PC-3 (cell line): ENCODE results near the gene GPRC5D. TPM values are rescaled to one million over a fixed set of nuclear protein-coding genes. Genes with fewer than 3 reads are reported as not detected.
A peak's percentile ranks its signal among the peaks of the same experiment; 100 is the strongest.

Experiments used
- ATAC-seq: fragments of 200-7000 bp; cut with Tn5 transposase; 2 replicates; pipeline ENCODE4 v1.9.1; 2020; ENCODE audit warnings: mild to moderate bottlenecking, moderate library complexity
- BruUV-seq: library from RNA; stranded (reverse); fragments of 400-500 nt; replicated peaks from 2 replicates; lab custom pipeline; 2021; lab: Mats Ljungman, UMichigan
- CTCF ChIA-PET: fragments of 300-600 bp; sonication (Branson Sonifier 250); formaldehyde crosslinking; loops from one replicate; lab custom pipeline; 2022; ENCODE audit warnings: antibody characterized with exemption; lab: Charles Lee
- POLR2A ChIA-PET: fragments of 300-600 bp; sonication (Branson Sonifier 250); formaldehyde crosslinking; loops from one replicate; lab custom pipeline; 2022; ENCODE audit warnings: antibody characterized with exemption; ENCODE audit not compliant: unreplicated experiment; lab: Charles Lee
- DNase-seq: peaks from one replicate; pipeline ENCODE4 v3.0.0-alpha.2; 2015
- H2AFZ ChIP-seq: fragments of 300-600 bp; sonication (generic); 2 replicates; pipeline ENCODE4 v1.6.0; 2016; ENCODE audit warnings: antibody characterized with exemption, low read length
- H3F3A ChIP-seq: fragments of 300-600 bp; sonication (generic); one replicate; pipeline ENCODE4 v1.6.0; 2017; ENCODE audit warnings: antibody characterized with exemption, low read length, control low read depth, mild to moderate bottlenecking; ENCODE audit not compliant: unreplicated experiment
- H3K27ac ChIP-seq: fragments of 300-600 bp; sonication (generic); 2 replicates; pipeline ENCODE4 v1.5.1; 2016; ENCODE audit warnings: mild to moderate bottlenecking, low read length
- H3K27me3 ChIP-seq: fragments of 300-600 bp; sonication (generic); 2 replicates; pipeline ENCODE4 v1.6.1; 2016; ENCODE audit warnings: low read length, mixed read lengths
- H3K36me3 ChIP-seq: fragments of 300-600 bp; sonication (generic); 2 replicates; pipeline ENCODE4 v1.6.1; 2016; ENCODE audit warnings: low read depth, mixed run types, low read length, mixed read lengths
- H3K4me1 ChIP-seq: fragments of 300-600 bp; sonication (generic); 2 replicates; pipeline ENCODE4 v1.5.1; 2016; ENCODE audit warnings: low read length; ENCODE audit not compliant: insufficient read depth
- H3K4me2 ChIP-seq: fragments of 300-600 bp; sonication (generic); 2 replicates; pipeline ENCODE4 v1.6.0; 2016; ENCODE audit warnings: low read length
- H3K4me3 ChIP-seq: fragments of 300-600 bp; sonication (generic); 2 replicates; pipeline ENCODE4 v1.5.1; 2016; ENCODE audit warnings: mild to moderate bottlenecking, low read length, mixed read lengths
- H3K79me2 ChIP-seq: fragments of 300-600 bp; sonication (generic); 2 replicates; pipeline ENCODE4 v1.6.1; 2017; ENCODE audit warnings: low read length, mixed read lengths
- H3K9ac ChIP-seq: fragments of 300-600 bp; sonication (generic); 2 replicates; pipeline ENCODE4 v1.6.0; 2016; ENCODE audit warnings: mild to moderate bottlenecking, low read length
- H3K9me2 ChIP-seq: fragments of 300-600 bp; sonication (generic); replicated peaks from 2 replicates; pipeline ENCODE4 v1.6.1; 2016; ENCODE audit warnings: mixed run types, low read length, mixed read lengths
- H3K9me3 ChIP-seq: fragments of 300-600 bp; sonication (generic); 2 replicates; pipeline ENCODE4 v1.6.1; 2016; ENCODE audit warnings: low read length, mixed read lengths
- H4K20me1 ChIP-seq: fragments of 300-600 bp; sonication (generic); 2 replicates; pipeline ENCODE4 v1.6.1; 2016; ENCODE audit warnings: low read length, mixed read lengths
- EZH2 ChIP-seq: fragments of 300-600 bp; sonication (generic); IDR thresholded peaks from one replicate; pipeline ENCODE4 v1.6.1; 2017; ENCODE audit warnings: antibody characterized with exemption, mild to moderate bottlenecking, low read length; ENCODE audit not compliant: unreplicated experiment
- EZH2phosphoT487 ChIP-seq: fragments of 300-600 bp; sonication (generic); IDR thresholded peaks from 2 replicates; pipeline ENCODE4 v1.6.1; 2018; ENCODE audit warnings: mild to moderate bottlenecking, antibody characterized with exemption, low read length, borderline replicate concordance
- intact Hi-C: fragments of 100-400 bp; cut with micrococcal nuclease; formaldehyde crosslinking; loops from 2 replicates; pipeline ENCODE4 v1.9.0; 2023
- total RNA-seq: library from RNA; depleted of rRNA; stranded (reverse); fragments of >200 nt; gene quantifications from 2 replicates; pipeline ENCODE4 v1.2.3, GENCODE V29; 2014
- TF ChIP-seq, protein P1 (sequence below): fragments of 300-600 bp; sonication (generic); conservative IDR thresholded peaks from 2 replicates; pipeline ENCODE4 v1.5.1; 2017; ENCODE audit warnings: antibody characterized with exemption, low read depth, mild to moderate bottlenecking, low read length

Gene GPRC5D
- total RNA-seq, 1 experiment from 2014 or later = not detected

DNA sequence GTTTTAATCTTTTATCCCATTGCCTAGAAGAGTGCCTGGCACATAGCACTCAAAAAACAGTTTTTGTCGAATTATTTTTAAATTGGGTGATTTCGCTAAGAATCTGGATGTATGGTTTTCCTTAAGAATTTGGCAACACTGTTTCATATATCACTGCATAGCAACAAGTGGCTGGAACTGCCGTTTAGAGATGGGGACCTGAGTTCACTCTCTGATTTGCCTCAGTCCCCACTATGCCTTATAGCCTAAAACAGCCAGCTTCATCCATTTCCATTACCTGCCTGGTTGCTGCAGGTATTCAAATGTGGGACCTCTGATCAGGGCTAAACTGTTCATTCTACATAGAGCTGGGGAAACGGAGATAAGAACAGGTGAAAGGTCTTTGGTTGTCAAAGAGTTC lies 46.3 kb upstream of the GPRC5D start:
- CTCF ChIA-PET = no interaction called here

DNA sequence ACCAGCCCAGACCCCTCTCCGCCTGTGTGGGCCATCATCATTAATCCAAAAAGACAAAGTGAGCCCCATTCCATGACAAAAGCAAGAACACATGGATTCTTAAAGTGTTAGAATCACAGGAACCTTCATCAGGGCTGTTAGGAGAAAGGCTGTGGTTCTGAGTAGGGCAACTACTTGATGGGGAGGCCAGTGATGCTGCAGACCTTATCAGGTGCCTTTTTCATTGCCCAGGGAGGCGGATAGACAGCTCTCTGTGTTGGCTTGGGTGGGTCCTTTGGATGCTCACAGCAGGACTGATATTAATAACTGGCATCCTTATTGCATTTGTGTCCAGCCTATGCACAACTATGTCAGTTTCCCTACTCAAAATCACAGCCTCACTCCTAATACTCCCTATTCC lies 45.8 kb upstream of the GPRC5D start:
- no peaks in the 10 kb centered on the region for H3K9me2 ChIP-seq
- no peak overlapping the region for H3K9ac ChIP-seq
- ATAC-seq (no peak), DNase-seq (no peak)
- H3K36me3 ChIP-seq = no peaks in the 10 kb centered on the region
- no peak overlapping the region for H2AFZ ChIP-seq
- no peaks in the 10 kb centered on the region for H3F3A ChIP-seq
- no peak overlapping the region for H3K4me2 ChIP-seq
- peaks cover 71% of the 10 kb centered on the region for H3K79me2 ChIP-seq
- H3K27me3 ChIP-seq = no peaks in the 10 kb centered on the region
- CTCF ChIA-PET = no interaction called here
- BruUV-seq = no TSS peak
- POLR2A ChIA-PET = no interaction called here
- H3K4me1 ChIP-seq = peaks cover 19% of the 10 kb centered on the region
- H3K9me3 ChIP-seq = no peaks in the 10 kb centered on the region
- TF ChIP-seq, protein P1, sequence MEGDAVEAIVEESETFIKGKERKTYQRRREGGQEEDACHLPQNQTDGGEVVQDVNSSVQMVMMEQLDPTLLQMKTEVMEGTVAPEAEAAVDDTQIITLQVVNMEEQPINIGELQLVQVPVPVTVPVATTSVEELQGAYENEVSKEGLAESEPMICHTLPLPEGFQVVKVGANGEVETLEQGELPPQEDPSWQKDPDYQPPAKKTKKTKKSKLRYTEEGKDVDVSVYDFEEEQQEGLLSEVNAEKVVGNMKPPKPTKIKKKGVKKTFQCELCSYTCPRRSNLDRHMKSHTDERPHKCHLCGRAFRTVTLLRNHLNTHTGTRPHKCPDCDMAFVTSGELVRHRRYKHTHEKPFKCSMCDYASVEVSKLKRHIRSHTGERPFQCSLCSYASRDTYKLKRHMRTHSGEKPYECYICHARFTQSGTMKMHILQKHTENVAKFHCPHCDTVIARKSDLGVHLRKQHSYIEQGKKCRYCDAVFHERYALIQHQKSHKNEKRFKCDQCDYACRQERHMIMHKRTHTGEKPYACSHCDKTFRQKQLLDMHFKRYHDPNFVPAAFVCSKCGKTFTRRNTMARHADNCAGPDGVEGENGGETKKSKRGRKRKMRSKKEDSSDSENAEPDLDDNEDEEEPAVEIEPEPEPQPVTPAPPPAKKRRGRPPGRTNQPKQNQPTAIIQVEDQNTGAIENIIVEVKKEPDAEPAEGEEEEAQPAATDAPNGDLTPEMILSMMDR = no peak
- no peak for TF ChIP-seq EZH2
- H3K4me3 ChIP-seq = no peak overlapping the region
- H4K20me1 ChIP-seq = no peaks in the 10 kb centered on the region
- H3K27ac ChIP-seq = no peak overlapping the region
- intact Hi-C loops = no loop called here

More for the DNA sequence above, 46.3 kb upstream of the GPRC5D start:
- DNase-seq = no peak
- H3K4me3 ChIP-seq = peak overlapping the region; percentile 100; the same call in 1 of the 2 replicates
- H3K4me2 ChIP-seq = peak overlapping the region; percentile 98
- H3F3A ChIP-seq = no peaks in the 10 kb centered on the region
- no peaks in the 10 kb centered on the region for H3K9me3 ChIP-seq
- H2AFZ ChIP-seq = no peak overlapping the region
- TF ChIP-seq EZH2phosphoT487 = no peak
- TF ChIP-seq, protein P1 = no peak
- no peak for TF ChIP-seq EZH2
- H3K27me3 ChIP-seq = no peaks in the 10 kb centered on the region
- intact Hi-C loops = no loop called here
- no peak for ATAC-seq
- H3K27ac ChIP-seq = no peak overlapping the region
- BruUV-seq = no TSS peak
- no peaks in the 10 kb centered on the region for H4K20me1 ChIP-seq
- H3K9me2 ChIP-seq = no peaks in the 10 kb centered on the region
- H3K79me2 ChIP-seq = peaks cover 71% of the 10 kb centered on the region
- no peak overlapping the region for H3K9ac ChIP-seq
- H3K36me3 ChIP-seq = no peaks in the 10 kb centered on the region
- H3K4me1 ChIP-seq = peaks cover 19% of the 10 kb centered on the region
- POLR2A ChIA-PET = no interaction called here

DNA sequence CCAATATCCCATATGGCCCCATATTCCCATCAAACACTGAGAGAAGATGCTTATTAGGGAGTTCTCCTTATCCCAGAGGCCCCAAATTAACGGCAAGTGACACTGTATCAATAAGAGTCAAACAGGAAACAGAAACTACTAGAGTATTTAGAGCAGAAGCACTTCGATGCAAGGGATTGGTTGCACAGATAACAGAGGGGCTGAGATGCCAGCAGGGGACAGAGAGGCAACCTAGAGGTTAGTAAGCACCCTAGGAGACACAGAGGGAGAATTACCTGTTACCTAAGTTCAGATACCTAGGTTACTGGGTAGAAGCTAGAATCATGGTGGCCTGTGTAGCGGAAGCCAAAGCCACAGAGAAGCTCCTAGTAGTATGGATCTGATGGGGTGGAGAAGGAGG lies 45.2 kb upstream of the GPRC5D start:
- Histone ChIP-seq H3K36me3 (no peaks in the 10 kb centered on the region), H3F3A (no peaks in the 10 kb centered on the region), H2AFZ (no peak overlapping the region), H3K4me3 (no peak overlapping the region), H3K9me2 (no peaks in the 10 kb centered on the region), H3K9ac (no peak overlapping the region), H3K27me3 (no peaks in the 10 kb centered on the region), H4K20me1 (no peaks in the 10 kb centered on the region), H3K4me2 (no peak overlapping the region), H3K9me3 (no peaks in the 10 kb centered on the region), H3K79me2 (peaks cover 66% of the 10 kb centered on the region), H3K4me1 (peaks cover 19% of the 10 kb centered on the region), H3K27ac (no peak overlapping the region)
- BruUV-seq = no TSS peak
- TF ChIP-seq EZH2 = no peak
- TF ChIP-seq, protein P1 = no peak
- no peak for TF ChIP-seq EZH2phosphoT487
- POLR2A ChIA-PET = no interaction called here
- intact Hi-C loops = no loop called here
- CTCF ChIA-PET = interaction anchor here (0.6 kb wide), 1 partner anchor 537 kb away, joined by 4 read pairs; no protein-coding TSS in a partner anchor
- ATAC-seq (no peak), DNase-seq (no peak)
